ENCODE data around the gene TOMM7. TPM values are rescaled to one million over a fixed set of nuclear protein-coding genes. Genes with fewer than 3 reads are reported as not detected.

TOMM7 gene
- total RNA-seq, 1 experiment from 2014 or later: 325 TPM

DNA sequence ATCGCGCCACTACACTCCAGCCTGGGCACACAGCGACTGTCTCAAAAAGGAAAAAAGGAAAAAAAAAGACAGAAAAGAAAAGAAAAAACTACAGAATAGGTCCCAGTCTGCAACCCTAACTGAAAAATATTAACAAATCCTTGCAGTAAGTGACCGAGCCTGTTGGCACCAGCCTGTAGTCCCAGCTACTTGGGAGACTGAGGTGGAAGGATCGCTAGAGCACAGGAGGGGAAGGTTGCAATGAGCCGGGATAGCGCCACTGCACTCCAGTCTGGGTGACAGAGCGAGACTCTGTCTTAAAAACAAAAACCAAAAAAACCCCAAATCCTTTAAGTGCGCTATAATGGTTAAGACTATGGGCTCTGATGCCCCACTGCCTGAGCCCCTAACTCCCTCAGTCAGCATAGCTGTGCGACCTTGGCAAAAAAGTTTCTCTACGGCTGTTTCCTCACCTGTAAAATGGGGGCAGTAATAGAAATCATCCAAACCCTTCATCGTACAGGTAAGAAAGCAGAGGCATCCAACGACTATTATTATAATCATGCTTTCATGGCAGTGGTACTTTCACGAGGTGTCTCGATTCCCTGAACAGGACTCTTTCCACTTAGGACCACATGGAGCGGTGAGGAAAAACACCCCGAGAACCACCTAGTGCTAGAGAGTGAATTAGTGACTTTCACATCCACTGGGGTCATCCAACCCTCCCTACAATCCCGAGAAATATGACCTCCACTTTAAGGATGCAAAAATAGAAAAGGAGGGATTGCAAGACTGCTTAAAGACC lies 755 bp downstream of the TOMM7 start:
- Histone ChIP-seq H4K20me1 (ENCODE audit: insufficient read depth) (no peaks in the 10 kb centered on the region), H3K36me3 (ENCODE audit: control insufficient read depth in 1 of 2, insufficient read depth in 2 of 2, low read length in 2 of 2) (peaks cover 4 to 12% of the 10 kb centered on the region in 2 experiments; a peak in 3 of 4 replicates), H3K79me2 (ENCODE audit: insufficient read depth, low read length) (peaks cover 57% of the 10 kb centered on the region), H2AFZ (ENCODE audit: low read depth, low read length, poor library complexity, severe bottlenecking) (no peak overlapping the region), H3K27me3 (ENCODE audit: insufficient read depth, low read length) (no peaks in the 10 kb centered on the region), H3K9me2 (ENCODE audit: insufficient read depth) (no peaks in the 10 kb centered on the region), H3K4me1 (ENCODE audit: control insufficient read depth in 1 of 2, insufficient read depth in 2 of 2, low read length in 2 of 2) (peaks cover 0 to 20% of the 10 kb centered on the region in 2 experiments; a peak in 3 of 4 replicates), H3K4me3 (replicated peaks in 1 of 2; ENCODE audit: low read depth in 1 of 2, low read length in 2 of 2) (peak overlapping the region; percentile 61 to 90), H3K9ac (ENCODE audit: low read length) (peak overlapping the region; percentile 96), H3K4me2 (ENCODE audit: low read length) (peak overlapping the region; percentile 78), H3K9me3 (ENCODE audit: control insufficient read depth in 1 of 2, insufficient read depth in 1 of 2, low read depth in 1 of 2, low read length in 2 of 2) (no peaks in the 10 kb centered on the region), H3K27ac (ENCODE audit: low read depth, low read length) (peak overlapping the region; percentile 79)
- ATAC-seq (peak; percentile 43), DNase-seq (ENCODE audit: low read depth, low spot score) (no peak)
- ChIA-PET POLR2A (interaction anchor here (0.6 to 1.9 kb wide), 3 partner anchors 10 to 38 kb away, joined by 3 to 8 read pairs (median 3); no protein-coding TSS in a partner anchor), CTCF (interaction anchor here (1.0 kb wide), 1 partner anchor 233 kb away, joined by 3 read pairs; no protein-coding TSS in a partner anchor), RAD21 (ENCODE audit: low non-redundant PET in 1 of 2, low total read pairs in 2 of 2, uncharacterized antibody in 2 of 2, unreplicated experiment in 2 of 2) (no interaction called here)
- BruUV-seq (replicated peaks): TSS peak; percentile 78
- TF ChIP-seq, protein P1, sequence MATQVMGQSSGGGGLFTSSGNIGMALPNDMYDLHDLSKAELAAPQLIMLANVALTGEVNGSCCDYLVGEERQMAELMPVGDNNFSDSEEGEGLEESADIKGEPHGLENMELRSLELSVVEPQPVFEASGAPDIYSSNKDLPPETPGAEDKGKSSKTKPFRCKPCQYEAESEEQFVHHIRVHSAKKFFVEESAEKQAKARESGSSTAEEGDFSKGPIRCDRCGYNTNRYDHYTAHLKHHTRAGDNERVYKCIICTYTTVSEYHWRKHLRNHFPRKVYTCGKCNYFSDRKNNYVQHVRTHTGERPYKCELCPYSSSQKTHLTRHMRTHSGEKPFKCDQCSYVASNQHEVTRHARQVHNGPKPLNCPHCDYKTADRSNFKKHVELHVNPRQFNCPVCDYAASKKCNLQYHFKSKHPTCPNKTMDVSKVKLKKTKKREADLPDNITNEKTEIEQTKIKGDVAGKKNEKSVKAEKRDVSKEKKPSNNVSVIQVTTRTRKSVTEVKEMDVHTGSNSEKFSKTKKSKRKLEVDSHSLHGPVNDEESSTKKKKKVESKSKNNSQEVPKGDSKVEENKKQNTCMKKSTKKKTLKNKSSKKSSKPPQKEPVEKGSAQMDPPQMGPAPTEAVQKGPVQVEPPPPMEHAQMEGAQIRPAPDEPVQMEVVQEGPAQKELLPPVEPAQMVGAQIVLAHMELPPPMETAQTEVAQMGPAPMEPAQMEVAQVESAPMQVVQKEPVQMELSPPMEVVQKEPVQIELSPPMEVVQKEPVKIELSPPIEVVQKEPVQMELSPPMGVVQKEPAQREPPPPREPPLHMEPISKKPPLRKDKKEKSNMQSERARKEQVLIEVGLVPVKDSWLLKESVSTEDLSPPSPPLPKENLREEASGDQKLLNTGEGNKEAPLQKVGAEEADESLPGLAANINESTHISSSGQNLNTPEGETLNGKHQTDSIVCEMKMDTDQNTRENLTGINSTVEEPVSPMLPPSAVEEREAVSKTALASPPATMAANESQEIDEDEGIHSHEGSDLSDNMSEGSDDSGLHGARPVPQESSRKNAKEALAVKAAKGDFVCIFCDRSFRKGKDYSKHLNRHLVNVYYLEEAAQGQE (IDR thresholded peaks at IDR 0.05; ENCODE audit: low read depth): no peak
- no peak for TF ChIP-seq ELF1 (IDR thresholded peaks at IDR 0.05; ENCODE audit: borderline replicate concordance, low read depth)
- TF ChIP-seq, protein P2, sequence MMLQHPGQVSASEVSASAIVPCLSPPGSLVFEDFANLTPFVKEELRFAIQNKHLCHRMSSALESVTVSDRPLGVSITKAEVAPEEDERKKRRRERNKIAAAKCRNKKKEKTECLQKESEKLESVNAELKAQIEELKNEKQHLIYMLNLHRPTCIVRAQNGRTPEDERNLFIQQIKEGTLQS (IDR thresholded peaks at IDR 0.05): no peak
- TF ChIP-seq CEBPB (IDR thresholded peaks at IDR 0.05; ENCODE audit: low read depth): no peak
- no peak for TF ChIP-seq SP1 (IDR thresholded peaks at IDR 0.05; ENCODE audit: low read depth)
- no peak for TF ChIP-seq JUND (IDR thresholded peaks at IDR 0.05)
- TF ChIP-seq EGR1 (IDR thresholded peaks at IDR 0.05; ENCODE audit: low read depth): no peak
- no peak for TF ChIP-seq POLR2A (IDR thresholded peaks at IDR 0.05; ENCODE audit: borderline replicate concordance, extremely low read depth, insufficient read depth, insufficient read length)
- TF ChIP-seq SRF (IDR thresholded peaks at IDR 0.05; ENCODE audit: low read depth): no peak
- TF ChIP-seq, protein P3, sequence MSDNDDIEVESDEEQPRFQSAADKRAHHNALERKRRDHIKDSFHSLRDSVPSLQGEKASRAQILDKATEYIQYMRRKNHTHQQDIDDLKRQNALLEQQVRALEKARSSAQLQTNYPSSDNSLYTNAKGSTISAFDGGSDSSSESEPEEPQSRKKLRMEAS (IDR thresholded peaks at IDR 0.05): no peak
- TF ChIP-seq EZH2 (IDR thresholded peaks at IDR 0.05): no peak
- TF ChIP-seq RAD21 (IDR thresholded peaks at IDR 0.05; ENCODE audit: low read depth): no peak
- TF ChIP-seq POLR2AphosphoS5 (IDR thresholded peaks at IDR 0.05; ENCODE audit: low read depth, low read length): no peak
- no peak for TF ChIP-seq YY1 (IDR thresholded peaks at IDR 0.05; ENCODE audit: extremely low read depth, insufficient replicate concordance, low read depth, low read length)
- intact Hi-C loops (cut with micrococcal nuclease): loop anchor here (1.0 kb wide), 3 partner anchors 32 to 262 kb away; no protein-coding TSS in a partner anchor
